Measurements from ENCODE around the gene LSR.

DNA sequence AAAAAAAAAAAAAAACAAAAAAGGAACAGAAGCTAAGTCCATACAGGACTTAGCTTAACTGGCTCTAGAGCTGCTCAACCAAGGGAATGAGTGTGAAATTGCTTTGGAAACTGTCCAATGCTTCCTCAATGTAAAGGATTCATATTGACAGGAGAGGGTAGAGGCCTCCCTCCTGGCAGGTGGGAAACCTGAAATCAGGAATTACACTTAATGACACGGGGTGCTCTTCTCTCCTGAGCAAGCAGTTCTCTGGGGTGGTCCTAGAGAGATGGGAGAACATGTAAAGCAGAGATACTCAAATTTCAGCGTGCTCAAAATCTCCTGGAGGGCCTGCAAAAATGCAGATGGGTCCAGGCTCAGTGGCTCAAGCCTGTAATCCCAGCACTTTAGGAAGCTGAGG, 39.5 kb downstream of the LSR start:
- TF ChIP-seq, protein P1, sequence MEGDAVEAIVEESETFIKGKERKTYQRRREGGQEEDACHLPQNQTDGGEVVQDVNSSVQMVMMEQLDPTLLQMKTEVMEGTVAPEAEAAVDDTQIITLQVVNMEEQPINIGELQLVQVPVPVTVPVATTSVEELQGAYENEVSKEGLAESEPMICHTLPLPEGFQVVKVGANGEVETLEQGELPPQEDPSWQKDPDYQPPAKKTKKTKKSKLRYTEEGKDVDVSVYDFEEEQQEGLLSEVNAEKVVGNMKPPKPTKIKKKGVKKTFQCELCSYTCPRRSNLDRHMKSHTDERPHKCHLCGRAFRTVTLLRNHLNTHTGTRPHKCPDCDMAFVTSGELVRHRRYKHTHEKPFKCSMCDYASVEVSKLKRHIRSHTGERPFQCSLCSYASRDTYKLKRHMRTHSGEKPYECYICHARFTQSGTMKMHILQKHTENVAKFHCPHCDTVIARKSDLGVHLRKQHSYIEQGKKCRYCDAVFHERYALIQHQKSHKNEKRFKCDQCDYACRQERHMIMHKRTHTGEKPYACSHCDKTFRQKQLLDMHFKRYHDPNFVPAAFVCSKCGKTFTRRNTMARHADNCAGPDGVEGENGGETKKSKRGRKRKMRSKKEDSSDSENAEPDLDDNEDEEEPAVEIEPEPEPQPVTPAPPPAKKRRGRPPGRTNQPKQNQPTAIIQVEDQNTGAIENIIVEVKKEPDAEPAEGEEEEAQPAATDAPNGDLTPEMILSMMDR (IDR thresholded peaks at IDR 0.05; ENCODE audit: insufficient read depth, low read depth, low read length): no peak
- no peak for TF ChIP-seq EZH2 (IDR thresholded peaks at IDR 0.05; ENCODE audit: insufficient read depth, low read length)
